HG02884 (cell line): Measurements from ENCODE around the gene AEBP1.

Experiments used
- ATAC-seq: cut with Tn5 transposase; IDR thresholded peaks from one replicate; pipeline ENCODE4 v1.9.1; 2021; ENCODE audit warnings: mild to moderate bottlenecking, moderate library complexity; ENCODE audit not compliant: unreplicated experiment

The AEBP1 gene

DNA sequence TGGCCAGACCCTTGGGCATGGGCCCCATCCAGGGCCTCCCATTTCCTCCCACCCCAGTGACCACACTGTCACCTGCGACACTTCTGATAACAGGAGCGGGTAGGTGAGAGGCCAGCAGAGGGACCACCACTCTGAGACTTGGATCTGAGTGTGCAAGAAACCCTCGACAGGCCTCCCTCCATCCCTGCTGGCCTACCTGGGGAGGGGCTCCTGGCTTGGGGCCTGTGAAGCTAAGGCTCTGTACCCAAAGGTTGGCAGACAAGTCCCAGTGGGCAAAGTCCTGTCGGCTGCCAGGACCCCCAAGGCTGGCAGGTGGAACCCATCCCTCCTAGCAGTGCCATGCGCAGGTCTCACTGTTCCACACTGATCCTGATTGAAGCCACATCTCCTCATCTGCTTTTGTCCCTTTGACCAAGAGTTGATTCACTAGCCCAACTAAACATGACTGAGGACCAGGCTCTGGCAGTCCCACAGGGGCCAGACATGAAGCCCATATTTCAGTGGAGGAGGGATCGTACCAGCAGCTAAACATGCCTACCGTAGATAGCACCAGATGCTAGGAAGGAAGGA is 37.6 kb upstream of the AEBP1 start:
- ATAC-seq = no peak

DNA sequence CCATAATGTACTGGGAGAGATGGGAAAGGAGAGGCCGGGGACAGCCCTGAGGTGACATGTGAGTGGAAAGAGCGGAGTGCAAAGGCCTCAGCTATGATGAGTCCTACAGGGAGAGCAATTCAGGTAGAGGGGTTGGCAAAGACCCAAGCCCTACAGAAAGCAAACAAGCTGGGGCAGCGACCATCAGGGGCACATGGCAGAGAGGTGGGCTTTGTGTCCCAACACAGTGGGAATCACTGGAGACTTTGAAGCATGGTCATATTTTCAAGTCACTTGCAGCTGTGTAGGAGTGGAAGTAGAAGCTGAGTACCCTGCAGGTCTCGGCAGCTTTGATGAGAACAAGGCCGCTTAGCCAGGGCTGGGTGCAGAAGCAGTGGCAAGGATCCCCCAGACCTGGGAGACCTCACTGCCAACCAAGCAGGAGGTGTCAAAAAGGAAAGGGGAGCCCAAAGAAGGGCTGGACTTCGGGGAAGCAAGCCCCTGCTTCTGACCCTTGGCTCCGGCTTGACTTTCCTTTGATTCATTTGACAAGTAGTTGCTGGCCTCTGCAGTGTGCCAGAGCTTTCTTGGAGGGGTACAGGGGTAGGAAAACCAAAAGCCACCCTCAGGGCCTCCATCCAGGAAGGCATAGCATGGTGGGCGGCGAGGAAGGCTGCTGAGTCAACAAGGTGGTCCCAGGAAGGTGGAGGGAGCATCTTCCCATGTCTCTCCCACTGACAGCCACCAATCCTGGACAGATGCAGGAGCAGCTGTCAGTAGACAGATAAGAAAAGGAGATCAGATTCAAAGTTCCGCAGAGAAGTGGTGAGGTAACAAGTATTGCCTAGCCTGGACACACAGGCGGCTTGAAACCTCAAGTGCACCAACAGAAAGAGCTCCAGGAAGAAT is 36.8 kb upstream of the AEBP1 start:
- ATAC-seq = no peak

DNA sequence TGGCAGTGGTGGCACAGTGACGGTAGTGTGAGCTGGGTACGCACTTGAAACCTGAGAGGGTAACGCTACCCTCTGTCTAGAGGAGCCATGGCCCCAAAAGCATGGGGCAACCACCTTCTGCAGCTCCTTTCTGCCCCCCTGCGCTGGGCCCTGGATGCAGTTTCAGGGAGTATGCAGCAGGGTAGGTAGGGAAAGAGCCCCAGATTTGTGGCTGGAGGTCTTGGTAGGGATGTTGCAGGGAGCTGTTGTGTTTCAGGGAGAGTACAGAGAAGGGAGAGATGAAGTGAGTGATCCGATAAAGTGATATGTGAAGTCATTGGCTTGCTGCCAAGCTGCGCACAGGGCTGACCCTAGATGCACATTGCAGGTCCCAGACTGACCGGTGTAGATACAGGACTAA is 36.1 kb upstream of the AEBP1 start:
- ATAC-seq = no peak

DNA sequence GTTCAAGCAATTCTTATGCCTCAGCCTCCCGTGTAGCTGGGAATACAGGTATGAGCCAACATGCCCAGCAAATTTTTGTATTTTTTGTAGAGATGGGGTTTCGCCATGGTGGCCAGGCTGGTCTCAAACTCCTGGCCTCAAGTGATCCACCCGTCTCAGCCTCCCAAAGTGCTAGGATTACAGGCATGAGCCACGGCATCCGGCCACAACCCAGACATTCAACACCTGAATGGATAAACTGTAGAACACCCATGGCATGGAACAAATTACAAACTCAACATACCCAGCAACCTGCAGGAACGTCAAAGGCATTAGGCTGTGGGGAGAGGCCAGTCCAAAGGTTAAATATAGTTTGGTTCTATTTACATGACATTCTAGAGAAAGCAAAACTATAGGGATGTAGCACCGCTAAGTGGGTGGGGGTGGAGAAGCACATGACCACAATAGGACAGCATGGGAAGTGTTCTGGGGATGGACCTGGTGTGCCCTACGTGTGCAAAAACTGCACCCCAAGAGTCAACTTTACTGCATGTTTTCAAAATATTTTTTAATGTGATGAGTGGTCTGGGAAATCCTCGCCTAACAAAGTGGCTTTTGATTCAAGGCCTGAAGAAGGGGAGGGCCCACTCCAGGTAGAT is 32.3 kb upstream of the AEBP1 start:
- ATAC-seq = no peak

DNA sequence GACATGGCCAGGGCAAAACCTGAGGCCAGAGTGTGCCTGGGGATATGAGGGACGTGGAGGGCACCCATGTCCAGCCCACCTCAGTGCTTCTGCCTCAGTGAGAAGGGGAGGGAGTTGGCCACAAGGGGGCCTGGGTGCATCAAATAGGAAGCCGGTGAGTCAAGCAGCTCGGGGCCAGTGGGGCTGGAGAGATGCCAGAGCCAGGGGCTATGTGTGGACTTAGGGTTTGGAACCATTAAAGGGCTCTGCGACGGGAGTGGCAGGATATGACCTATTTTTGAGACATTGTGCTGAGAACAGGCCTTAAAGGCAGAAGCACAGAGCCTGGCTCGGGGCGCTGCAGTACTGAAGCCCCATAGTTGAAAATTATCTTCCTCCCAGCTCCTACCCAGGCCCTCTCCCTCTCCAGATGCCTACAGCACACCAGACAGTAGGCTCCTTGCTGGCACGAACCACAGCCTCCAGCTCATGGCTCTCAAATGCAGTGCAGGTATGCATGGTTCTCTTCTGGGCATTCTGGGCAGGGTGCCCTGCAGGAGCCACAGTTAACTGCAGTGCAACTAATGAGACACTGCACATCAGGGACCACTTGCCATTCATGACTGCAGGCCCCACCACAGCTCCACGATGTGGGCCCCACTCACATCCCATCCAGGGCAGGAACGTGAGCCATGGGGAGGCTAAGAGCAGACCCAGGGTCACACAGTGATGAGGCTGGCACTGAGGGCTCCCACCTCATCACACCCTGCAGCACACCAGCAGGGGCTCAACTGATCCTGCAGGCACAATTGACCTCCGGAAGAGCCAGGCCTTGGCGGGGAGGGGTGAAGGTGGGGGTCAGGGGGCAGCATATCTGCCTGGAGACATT is 31.5 kb upstream of the AEBP1 start:
- ATAC-seq = no peak

DNA sequence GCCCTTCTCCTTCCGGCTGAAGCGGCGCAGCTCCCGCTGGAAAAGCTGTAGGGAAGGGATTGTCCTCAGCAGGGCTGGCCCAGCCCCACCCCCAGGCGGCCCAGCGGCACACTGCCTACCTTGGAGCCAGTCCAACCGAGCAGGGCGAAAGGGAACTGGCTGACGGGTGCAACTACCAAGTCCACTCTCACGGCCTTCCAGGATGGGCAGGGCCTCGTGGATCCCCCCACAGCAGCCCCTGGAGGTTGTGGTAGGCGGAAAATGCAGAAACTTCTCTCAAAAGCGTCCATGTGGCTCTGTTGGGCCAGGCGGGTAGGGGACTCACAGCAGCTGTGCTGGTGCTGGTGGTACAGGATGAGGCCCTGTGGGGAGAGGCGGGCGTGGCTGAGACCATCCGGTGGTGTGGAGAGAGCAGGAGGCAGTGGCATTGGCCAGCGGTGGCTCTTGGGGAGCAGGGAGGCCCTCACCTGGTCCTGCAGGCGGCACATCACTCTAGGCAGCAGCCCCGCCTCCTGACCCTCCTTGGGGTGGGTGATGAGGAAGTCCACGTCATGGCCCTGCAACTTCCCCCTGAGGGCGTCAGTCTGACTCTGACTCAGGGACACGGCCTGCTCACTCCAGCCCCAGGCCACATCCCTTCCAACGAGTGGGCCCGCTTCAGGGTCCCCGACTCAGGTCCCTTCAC is 30.3 kb upstream of the AEBP1 start:
- peak; percentile 84 for ATAC-seq

DNA sequence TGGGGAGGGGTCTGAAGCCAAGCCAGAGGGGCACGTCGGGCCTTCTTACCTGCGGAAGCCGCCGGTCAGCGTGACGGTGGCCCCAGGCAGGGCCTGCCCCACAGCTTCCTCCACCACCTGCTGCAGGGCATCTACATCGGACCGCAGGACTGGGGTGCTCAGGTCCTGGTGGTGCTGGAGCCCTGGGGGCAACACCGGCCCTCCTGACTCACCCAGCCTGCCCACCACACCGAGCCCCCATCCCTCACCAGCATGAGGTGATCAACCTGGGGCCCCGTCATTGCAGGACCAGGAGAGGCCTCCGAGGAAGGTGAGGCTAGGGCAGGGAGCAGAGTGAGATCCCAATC is 29.8 kb upstream of the AEBP1 start:
- ATAC-seq = no peak

DNA sequence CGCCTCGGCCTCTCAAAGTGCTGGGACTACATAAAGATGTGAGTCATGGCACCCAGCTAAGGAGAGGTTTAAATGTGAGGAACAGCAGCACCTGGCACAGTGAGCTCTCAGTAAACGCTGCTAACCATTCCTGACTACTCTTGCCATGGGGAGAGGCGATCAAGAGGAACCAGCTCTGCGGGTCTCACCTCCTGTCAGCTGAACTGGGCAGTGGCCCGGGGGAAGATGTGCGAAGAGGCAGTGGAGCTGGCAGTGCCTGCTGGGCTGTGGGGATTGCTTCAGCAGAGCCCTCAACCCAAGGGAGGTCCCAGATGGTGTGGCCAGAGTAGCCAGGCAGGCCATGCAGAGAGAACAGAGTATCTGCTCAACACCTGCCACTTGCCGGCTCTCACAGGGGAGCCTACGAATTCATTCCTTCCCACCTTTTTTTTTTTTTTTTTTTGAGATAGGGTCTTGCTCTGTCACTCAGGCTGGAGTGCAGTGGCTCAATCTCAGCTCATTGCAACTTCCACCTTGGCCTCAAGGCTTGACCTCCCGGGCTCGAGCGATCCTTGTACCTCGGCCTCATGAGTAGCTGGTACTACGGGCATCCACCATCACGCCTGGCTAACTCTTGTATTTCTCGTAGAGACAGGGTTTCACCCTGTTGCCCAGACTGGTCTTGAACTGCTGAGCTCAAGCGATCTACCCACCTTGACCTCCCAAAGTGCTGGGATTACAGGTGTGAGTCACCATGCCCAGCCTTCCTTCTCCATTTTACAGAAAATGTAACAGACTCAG is 28.7 kb upstream of the AEBP1 start:
- ATAC-seq = no peak

DNA sequence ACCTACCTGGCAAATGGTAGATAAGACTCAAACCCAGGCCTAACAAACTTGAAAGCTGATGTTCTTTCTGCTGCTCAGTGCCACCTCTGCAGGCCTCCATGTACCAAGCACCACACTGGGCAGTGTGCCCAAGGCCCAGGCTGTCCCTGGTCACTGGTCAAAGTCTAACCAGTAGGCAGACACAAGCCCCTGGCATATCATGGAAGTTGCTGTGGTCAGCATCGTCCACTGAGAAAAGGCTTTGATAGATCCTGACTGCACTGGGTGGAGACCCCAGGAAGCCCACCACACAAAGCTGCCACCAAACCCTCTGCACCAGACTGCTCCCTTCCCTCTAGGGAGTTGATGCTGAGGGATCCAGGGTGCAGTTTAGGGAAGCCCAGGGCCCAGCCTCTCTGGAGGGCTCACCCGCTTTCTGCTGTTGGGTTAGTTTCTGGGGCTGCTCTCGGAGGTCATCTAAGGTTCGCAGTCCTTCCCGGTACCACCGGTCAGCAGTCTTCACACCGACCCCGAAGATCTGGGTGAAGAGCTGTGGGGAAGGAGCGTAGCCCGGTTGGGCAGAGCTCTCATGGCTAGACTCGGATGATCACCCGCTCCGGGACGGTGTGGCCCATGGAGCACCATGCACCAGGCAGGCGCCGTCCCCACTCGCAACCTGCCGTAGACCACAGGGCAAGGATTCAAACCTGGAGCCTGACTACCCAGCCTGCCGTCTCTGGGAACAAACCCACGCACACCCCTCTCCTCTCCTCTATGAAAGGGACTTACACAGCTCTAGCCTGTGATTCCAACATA is 27.8 kb upstream of the AEBP1 start:
- no peak for ATAC-seq

DNA sequence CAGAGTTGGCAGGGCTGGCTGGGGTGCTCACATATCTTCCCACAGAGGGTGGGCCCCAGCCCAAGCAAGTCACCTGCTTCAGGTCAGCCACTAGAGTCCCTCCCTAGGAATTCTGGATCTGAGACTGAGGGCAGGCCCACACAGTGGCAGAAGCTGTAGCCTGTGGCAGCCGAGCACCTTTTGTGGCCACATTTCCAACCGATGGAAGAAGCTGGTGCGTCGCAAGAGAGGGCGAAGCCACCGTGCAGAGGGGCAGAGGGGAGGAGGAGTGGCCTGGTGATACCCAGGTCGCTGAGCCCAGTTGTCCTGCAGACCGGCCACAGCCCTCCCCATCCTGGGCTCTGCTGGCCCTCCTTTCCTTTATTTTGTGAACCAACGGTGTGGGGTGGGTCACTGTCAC is 27.1 kb upstream of the AEBP1 start:
- no peak for ATAC-seq

DNA sequence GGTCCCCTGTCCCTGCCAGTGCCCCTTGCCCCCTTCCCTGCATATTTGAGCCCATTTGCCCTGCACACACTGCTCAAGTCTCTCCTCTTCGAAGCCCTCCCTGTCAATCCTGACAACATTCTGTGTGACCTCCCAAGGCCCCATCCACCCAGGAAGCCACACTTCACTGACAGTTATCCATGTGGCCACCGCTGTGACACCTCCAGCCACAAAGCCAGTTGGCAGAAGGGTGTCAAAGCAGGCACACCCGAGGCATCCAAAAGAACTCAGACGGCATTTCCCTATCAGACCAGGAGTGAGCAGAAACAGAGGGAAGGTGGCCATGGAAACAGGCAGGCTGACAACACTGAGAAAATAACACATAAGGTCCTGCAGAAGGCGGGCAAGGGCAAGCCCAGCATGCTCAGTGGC is 26.5 kb upstream of the AEBP1 start:
- no peak for ATAC-seq

DNA sequence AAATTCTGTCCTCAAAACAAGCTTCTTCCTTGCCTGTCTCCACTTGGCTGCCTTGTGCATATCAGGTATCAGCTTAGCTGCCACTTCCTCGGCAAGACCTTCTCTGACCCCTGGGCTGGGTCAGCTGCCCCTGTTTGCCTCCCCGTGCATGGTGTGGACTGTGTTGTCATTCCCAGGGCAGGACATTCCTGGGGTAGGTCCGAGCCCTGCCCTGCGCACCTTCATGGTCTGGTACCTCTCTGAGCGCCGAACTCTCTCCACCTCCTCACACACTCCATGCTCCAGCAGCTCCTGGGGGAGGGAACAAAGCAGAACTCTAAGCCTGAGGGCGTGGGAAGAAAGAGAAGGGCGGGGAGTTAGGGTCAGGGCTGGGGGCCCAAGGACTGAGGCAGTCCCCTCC is 25.6 kb upstream of the AEBP1 start:
- no peak for ATAC-seq

DNA sequence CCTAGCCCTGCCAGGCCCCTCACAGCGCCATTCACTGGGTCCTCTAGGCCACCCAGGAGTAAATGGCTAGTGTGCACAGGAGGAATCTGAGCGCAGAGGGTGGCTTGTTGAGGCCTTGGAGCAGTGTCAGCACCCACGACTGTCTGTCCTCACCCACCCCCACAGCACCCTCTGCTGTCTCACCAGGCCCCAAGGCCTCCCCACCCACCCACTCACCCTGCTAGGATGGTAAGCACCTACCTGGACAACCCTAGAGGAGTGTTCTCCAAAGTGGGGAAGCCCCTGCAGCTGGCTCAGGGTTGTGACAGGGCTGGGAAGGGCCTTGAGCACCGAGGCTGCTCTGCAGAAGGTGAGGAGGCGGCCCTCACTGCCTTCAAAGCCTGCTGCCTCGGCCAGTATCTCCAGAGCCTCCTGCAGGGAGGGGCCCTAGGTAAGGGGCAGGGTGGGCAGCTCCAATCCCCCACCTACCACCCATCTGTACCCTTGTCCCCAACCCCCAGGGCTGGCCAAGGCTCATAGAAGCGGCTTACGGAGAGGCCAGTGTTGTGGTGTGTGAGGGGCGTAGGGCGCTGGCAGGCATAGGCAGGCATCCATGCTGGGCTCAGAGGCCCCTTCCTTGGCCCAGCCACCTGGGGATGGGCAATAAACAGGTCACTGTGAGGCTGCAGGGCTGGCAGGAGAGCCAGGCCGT is 24.7 kb upstream of the AEBP1 start:
- ATAC-seq = no peak

DNA sequence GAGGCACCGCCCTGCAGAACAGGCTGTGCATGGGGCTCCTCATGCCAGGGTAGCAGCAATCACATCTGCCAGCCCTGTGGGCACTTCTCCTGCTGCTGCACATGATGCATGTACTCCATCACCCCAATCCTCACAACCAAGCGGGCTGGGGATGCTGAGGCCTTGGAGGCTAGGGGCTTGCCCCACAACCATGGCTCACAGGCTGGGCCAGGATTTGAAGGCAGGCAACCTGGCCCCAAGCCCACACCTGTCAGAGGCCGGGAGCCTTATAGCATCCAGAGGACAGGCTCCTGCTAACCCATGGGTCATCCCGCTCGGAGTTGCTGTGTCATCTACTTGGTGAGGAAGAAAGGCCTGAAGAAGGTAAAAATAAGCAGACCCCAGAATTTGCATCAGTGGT is 24.0 kb upstream of the AEBP1 start:
- no peak for ATAC-seq

DNA sequence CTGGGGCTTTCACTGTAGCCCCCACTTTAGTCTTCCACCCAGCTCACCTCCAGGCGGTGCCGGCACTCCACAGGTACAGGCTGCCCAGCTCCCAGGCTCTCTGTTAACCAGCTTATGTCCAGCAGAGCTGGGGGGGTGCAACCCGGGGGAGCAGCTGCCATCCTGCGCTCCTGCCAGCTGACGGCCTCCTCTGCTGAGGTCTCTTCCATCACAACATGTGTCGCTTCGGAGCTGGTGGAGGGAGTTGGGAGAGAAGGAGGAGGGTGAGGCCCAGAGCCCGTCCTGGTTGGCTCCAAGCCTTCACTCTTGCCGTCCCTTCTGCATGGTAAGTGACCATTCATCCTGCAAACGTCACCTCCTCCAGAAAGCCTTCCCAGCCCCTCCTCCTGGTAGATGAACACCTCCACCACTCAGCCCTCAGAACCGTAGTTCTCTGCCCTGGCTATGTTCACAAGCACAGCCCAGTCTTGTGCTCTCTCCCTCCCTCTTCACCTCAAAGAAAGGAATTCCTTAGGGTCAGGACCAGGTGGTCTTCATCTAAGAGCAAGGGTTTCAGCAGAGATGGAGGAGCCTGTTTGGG is 23.4 kb upstream of the AEBP1 start:
- no peak for ATAC-seq

DNA sequence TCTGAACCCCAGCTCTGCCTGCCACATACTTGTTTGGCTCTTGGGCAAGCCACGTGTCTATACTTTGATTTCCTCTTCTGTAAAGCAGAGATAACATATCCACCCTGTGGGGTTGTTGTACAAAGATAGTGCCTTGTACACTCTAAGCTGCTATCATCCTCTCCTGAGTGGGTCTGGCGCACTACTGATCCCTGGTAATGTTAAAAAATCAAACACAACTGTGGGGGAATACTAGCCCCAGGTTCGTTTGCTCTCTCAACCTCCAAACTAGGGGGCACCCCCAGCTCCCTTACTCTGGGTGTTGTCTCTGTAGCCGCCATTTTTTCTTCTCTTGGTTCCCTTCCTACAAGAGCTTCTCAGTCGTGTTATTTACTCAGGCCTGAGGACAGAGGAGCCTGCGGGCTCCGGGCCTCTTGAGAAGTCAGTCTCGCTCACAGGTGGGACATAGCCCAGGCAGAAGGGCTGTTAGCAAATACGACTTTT is 22.8 kb upstream of the AEBP1 start:
- no peak for ATAC-seq

DNA sequence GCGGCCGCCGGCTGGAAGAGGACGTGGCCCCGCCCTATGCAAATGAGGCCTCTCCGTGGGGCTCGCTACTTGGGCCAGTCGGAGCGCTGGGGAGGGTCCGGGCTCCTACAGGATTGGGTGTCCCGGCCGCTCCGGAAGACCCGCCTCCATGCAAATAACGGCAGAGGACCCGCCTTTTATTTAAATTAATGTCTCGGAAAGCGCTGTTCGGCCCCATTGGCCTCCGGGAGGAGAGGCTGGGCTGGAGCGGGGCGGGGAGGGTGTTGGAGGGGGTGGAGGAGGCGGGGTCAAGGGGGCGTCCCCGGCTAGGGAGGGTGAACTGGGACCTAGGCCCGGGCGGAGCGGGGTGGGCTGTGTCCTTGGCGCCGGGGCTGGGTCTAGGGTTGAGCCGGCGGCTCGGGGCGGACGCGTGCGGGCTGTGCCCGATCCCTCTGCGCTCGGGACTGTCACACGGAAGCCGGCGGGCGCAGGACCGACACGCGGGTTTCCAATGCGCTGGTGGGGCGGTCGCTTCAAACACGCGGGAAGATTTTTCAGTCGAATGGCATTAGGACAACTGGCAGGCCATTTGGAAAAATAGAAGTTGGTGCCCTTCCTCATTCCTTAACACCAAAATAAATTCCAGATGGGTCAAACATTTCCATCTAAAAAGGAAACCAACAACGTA is 21.5 kb upstream of the AEBP1 start:
- peak; percentile 94 for ATAC-seq

DNA sequence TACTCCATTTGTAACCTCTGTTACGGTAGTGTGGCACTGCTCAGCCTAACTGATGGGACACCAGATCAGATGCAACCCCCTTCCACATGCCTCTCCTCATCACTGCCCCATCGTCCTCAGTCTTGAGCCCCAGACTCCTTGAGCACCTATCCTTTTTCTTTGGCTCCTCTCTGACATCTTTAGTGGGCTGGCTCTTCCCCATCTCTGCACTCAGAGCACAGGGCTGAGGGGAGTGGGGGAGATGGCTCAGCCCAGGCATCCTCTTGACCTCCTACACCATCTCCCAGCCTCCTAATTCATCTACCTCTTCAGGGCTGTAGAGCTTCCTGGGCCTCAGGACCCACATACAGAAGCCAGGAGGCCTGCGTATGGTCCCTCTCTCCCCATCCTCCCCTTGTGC is 20.3 kb upstream of the AEBP1 start:
- ATAC-seq = no peak
